Measurements from ENCODE around the gene CDC42BPA. TPM values are rescaled to one million over a fixed set of nuclear protein-coding genes. Genes with fewer than 3 reads are reported as not detected.
"Not testable (repeated sequence)": the region's sequence is repeated elsewhere in the genome, so short reads cannot be mapped to it uniquely, and the experiment has no call there.

CDC42BPA gene
- total RNA-seq, 1 experiment from 2014 or later, result 32.0 TPM

DNA sequence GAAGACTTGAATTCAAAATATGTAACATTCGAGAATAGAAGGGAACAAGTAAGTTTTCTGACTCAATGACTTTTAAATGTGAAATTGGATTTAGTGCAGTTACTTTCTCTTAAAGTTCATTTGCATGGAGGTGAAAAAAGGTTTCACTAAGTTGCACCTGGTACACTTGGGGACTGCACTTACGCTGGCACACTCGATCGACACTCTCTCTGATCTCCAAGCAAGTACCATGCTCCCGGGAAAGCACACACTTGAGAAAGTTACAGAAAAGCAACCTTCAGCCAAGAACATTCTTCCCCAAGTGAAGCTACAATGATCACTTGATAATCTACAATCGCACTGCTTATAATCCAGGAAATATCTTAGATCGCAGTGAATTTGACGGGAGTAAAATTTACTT is 315.1 kb downstream of the CDC42BPA start:
- no TSS peak for BruUV-seq (replicated peaks)
- H3K27me3 ChIP-seq (ENCODE audit: low read length), result no peaks in the 10 kb centered on the region
- POLR2A ChIA-PET (ENCODE audit: unreplicated experiment), result no interaction called here
- ATAC-seq (no peak), DNase-seq (no peak)
- H3K4me1 ChIP-seq (ENCODE audit: insufficient read depth, low read length), result no peaks in the 10 kb centered on the region
- intact Hi-C loops (cut with micrococcal nuclease), result no loop called here
- CTCF ChIA-PET, result interaction anchor here (0.6 kb wide), 1 partner anchor 446 kb away, joined by 5 read pairs; no protein-coding TSS in a partner anchor
- no peaks in the 10 kb centered on the region for H4K20me1 ChIP-seq (ENCODE audit: low read length)
- no peaks in the 10 kb centered on the region for H3K9me2 ChIP-seq (replicated peaks; ENCODE audit: low read length)
- H3K36me3 ChIP-seq (ENCODE audit: low read depth, low read length), result no peaks in the 10 kb centered on the region
- no peaks in the 10 kb centered on the region for H3F3A ChIP-seq (ENCODE audit: low read length, unreplicated experiment)
- H2AFZ ChIP-seq (ENCODE audit: low read length), result no peak overlapping the region
- H3K4me2 ChIP-seq (ENCODE audit: low read length), result no peak overlapping the region
- no peak overlapping the region for H3K9ac ChIP-seq (ENCODE audit: low read length)
- no peak overlapping the region for H3K4me3 ChIP-seq (ENCODE audit: low read length)
- no peak overlapping the region for H3K27ac ChIP-seq (ENCODE audit: low read length)
- no peaks in the 10 kb centered on the region for H3K9me3 ChIP-seq (ENCODE audit: low read length)
- H3K79me2 ChIP-seq (ENCODE audit: low read length), result no peaks in the 10 kb centered on the region
- TF ChIP-seq EZH2phosphoT487 (IDR thresholded peaks at IDR 0.05; ENCODE audit: borderline replicate concordance, low read length) (no peak), EZH2 (IDR thresholded peaks at IDR 0.05; ENCODE audit: low read length, unreplicated experiment) (no peak)
- TF ChIP-seq, protein P1, sequence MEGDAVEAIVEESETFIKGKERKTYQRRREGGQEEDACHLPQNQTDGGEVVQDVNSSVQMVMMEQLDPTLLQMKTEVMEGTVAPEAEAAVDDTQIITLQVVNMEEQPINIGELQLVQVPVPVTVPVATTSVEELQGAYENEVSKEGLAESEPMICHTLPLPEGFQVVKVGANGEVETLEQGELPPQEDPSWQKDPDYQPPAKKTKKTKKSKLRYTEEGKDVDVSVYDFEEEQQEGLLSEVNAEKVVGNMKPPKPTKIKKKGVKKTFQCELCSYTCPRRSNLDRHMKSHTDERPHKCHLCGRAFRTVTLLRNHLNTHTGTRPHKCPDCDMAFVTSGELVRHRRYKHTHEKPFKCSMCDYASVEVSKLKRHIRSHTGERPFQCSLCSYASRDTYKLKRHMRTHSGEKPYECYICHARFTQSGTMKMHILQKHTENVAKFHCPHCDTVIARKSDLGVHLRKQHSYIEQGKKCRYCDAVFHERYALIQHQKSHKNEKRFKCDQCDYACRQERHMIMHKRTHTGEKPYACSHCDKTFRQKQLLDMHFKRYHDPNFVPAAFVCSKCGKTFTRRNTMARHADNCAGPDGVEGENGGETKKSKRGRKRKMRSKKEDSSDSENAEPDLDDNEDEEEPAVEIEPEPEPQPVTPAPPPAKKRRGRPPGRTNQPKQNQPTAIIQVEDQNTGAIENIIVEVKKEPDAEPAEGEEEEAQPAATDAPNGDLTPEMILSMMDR (conservative IDR thresholded peaks at IDR 0.05; ENCODE audit: low read depth, low read length), result no peak

- DNase-seq (no peak), ATAC-seq (no peak; the same call in none of the 2 replicates)
- Histone ChIP-seq H3K9me3 (ENCODE audit: low read length) (no peaks in the 10 kb centered on the region), H3K4me1 (ENCODE audit: insufficient read depth, low read length) (no peaks in the 10 kb centered on the region), H3K27me3 (ENCODE audit: low read length) (no peaks in the 10 kb centered on the region), H2AFZ (ENCODE audit: low read length) (no peak overlapping the region), H3K27ac (ENCODE audit: low read length) (no peak overlapping the region), H3K36me3 (ENCODE audit: low read depth, low read length) (no peaks in the 10 kb centered on the region), H3K9ac (ENCODE audit: low read length) (no peak overlapping the region), H3F3A (ENCODE audit: low read length, unreplicated experiment) (no peaks in the 10 kb centered on the region), H3K9me2 (replicated peaks; ENCODE audit: low read length) (no peaks in the 10 kb centered on the region), H3K79me2 (ENCODE audit: low read length) (no peaks in the 10 kb centered on the region), H3K4me2 (ENCODE audit: low read length) (no peak overlapping the region), H3K4me3 (ENCODE audit: low read length) (no peak overlapping the region), H4K20me1 (ENCODE audit: low read length) (no peaks in the 10 kb centered on the region)
- CTCF ChIA-PET, result no interaction called here
- intact Hi-C loops (cut with micrococcal nuclease), result no loop called here
- TF ChIP-seq, protein P1 (conservative IDR thresholded peaks at IDR 0.05; ENCODE audit: low read depth, low read length), result no peak
- no peak for TF ChIP-seq EZH2 (IDR thresholded peaks at IDR 0.05; ENCODE audit: low read length, unreplicated experiment)
- no peak for TF ChIP-seq EZH2phosphoT487 (IDR thresholded peaks at IDR 0.05; ENCODE audit: borderline replicate concordance, low read length)
- no TSS peak for BruUV-seq (replicated peaks)
- POLR2A ChIA-PET (ENCODE audit: unreplicated experiment), result no interaction called here
These were observed 315.7 kb downstream of the CDC42BPA start for GRCh38 chr1:227002531-227003049.

- intact Hi-C loops (cut with micrococcal nuclease); H3K27ac ChIP-seq (ENCODE audit: low read length); H4K20me1 ChIP-seq (ENCODE audit: low read length); H3K4me2 ChIP-seq (ENCODE audit: low read length); H2AFZ ChIP-seq (ENCODE audit: low read length); H3K27me3 ChIP-seq (ENCODE audit: low read length); H3K4me1 ChIP-seq (ENCODE audit: insufficient read depth, low read length); H3K9me3 ChIP-seq (ENCODE audit: low read length); H3K9me2 ChIP-seq (replicated peaks; ENCODE audit: low read length); H3K4me3 ChIP-seq (ENCODE audit: low read length); H3F3A ChIP-seq (ENCODE audit: low read length, unreplicated experiment); POLR2A ChIA-PET (ENCODE audit: unreplicated experiment); DNase-seq; ATAC-seq; H3K79me2 ChIP-seq (ENCODE audit: low read length); BruUV-seq (replicated peaks); H3K36me3 ChIP-seq (ENCODE audit: low read depth, low read length); CTCF ChIA-PET; H3K9ac ChIP-seq (ENCODE audit: low read length): not testable (repeated sequence)
These were observed 318.7 kb downstream of the CDC42BPA start for GRCh38 chr1:226999579-226999978.
